Pons (tissue), 1 donor: ENCODE data around the gene ARF1.

Source experiments
- DNase-seq: peaks from one replicate; pipeline ENCODE4 v3.0.0-alpha.2; 2016; ENCODE audit warnings: low spot score

Gene ARF1

GRCh38 chr1:228148196-228148861 lies 65.8 kb downstream of the ARF1 start:
- no peak for DNase-seq
